K562 (cell line): ENCODE data around the gene DLGAP1. TPM values are rescaled to one million over a fixed set of nuclear protein-coding genes. Genes with fewer than 3 reads are reported as not detected.

ENCODE experiments used
- ADNP ChIP-seq: fragments of 200-800 bp; sonication (Bioruptor generic); IDR thresholded peaks from 2 replicates; pipeline ENCODE4 v1.6.1; 2016; ENCODE audit warnings: missing genetic modification characterization, missing compliant biosample characterization
- ARHGAP35 ChIP-seq: fragments of 450-650 bp; IDR thresholded peaks from 2 replicates; pipeline ENCODE4 v1.6.1; 2018; ENCODE audit not compliant: partially characterized antibody
- BCOR ChIP-seq: fragments of 450-650 bp; IDR thresholded peaks from 2 replicates; pipeline ENCODE4 v1.6.1; 2016
- JUND ChIP-seq, 2 experiments: IDR thresholded peaks; 2 replicates in 1 of 2; 3 replicates in 1 of 2; pipeline ENCODE4 v1.6.1; 2011; ENCODE audit warnings: borderline replicate concordance in 2 of 2, low read depth in 2 of 2, low read length in 2 of 2, improper control_type of control experiment in 1 of 2, missing biosample characterization in 1 of 2, missing genetic modification characterization in 1 of 2, missing genetic modification reagents in 1 of 2
- KAT8 ChIP-seq: fragments of 450-650 bp; IDR thresholded peaks from 2 replicates; pipeline ENCODE4 v1.6.1; 2016; ENCODE audit warnings: low read depth, mild to moderate bottlenecking
- KDM5B ChIP-seq: fragments of 200-600 bp; sonication (generic); IDR thresholded peaks from 2 replicates; pipeline ENCODE4 v1.6.1; 2012; ENCODE audit warnings: low read depth, mild to moderate bottlenecking, moderate library complexity, low read length, control low read depth, inconsistent platforms; ENCODE audit not compliant: insufficient replicate concordance
- MAZ ChIP-seq, 2 experiments: fragments of 450-650 bp in 1 of 2; sonication (generic) in 1 of 2; formaldehyde crosslinking; IDR thresholded peaks in 1 of 2; conservative IDR thresholded peaks in 1 of 2; 2 replicates each; pipeline versions ENCODE4 v1.4.0 to v1.5.0; 2020; ENCODE audit warnings: mild to moderate bottlenecking in 1 of 2, missing genetic modification reagents in 1 of 2
- PML ChIP-seq: IDR thresholded peaks from 2 replicates; pipeline ENCODE4 v1.6.1; 2012; ENCODE audit warnings: low read length, inconsistent platforms
- PTTG1 ChIP-seq: fragments of 450-650 bp; IDR thresholded peaks from 2 replicates; pipeline ENCODE4 v1.6.1; 2016; ENCODE audit warnings: low read depth, mild to moderate bottlenecking, missing genetic modification characterization, missing compliant biosample characterization
- PYGO2 ChIP-seq: fragments of 450-650 bp; IDR thresholded peaks from 2 replicates; pipeline ENCODE4 v1.6.1; 2016; ENCODE audit warnings: mild to moderate bottlenecking, missing genetic modification characterization, moderate library complexity, missing compliant biosample characterization
- RBBP5 ChIP-seq: fragments of 200-600 bp; sonication (generic); IDR thresholded peaks from 2 replicates; pipeline ENCODE4 v1.6.1; 2012; ENCODE audit warnings: borderline replicate concordance, mild to moderate bottlenecking, low read length, control low read depth, inconsistent platforms; ENCODE audit not compliant: insufficient read depth, poor library complexity, severe bottlenecking
- TEAD4 ChIP-seq, 2 experiments: sonication (generic) in 1 of 2; formaldehyde crosslinking in 1 of 2; IDR thresholded peaks; 2 replicates each; pipeline versions ENCODE4 v1.6.1 to v1.8.0; 2012 to 2022; ENCODE audit warnings: borderline replicate concordance in 1 of 2, inconsistent platforms in 1 of 2, low read length in 1 of 2, mild to moderate bottlenecking in 1 of 2, missing genetic modification reagents in 1 of 2
- TGIF2 ChIP-seq: sonication (generic); formaldehyde crosslinking; IDR thresholded peaks from 2 replicates; pipeline ENCODE4 v1.8.1; 2022; ENCODE audit warnings: mild to moderate bottlenecking, missing genetic modification reagents, moderate library complexity
- ZNF717 ChIP-seq: fragments of 250-450 bp; sonication (Bioruptor Pico); IDR thresholded peaks from 2 replicates; pipeline ENCODE4 v1.5.0; 2021
- ZNF764 ChIP-seq: fragments of 250-450 bp; sonication (Bioruptor Pico); IDR thresholded peaks from 2 replicates; pipeline ENCODE4 v1.4.0; 2020; ENCODE audit warnings: low read depth, mild to moderate bottlenecking, moderate library complexity
- polyA plus RNA-seq, 8 experiments: library from polyadenylated mRNA; depleted of rRNA in 4 of 8; stranded (reverse) in 5 of 8; unstranded in 3 of 8; fragments of >200 nt; fragmentation: Nextera tagmentation in 2 of 8; fragmentation: Illumina TruSeq in 1 of 8; extraction: Ambion mirVana in 2 of 8; extraction: Trizol in 1 of 8; gene quantifications; 2 replicates each; pipeline versions ENCODE4 v1.2.1 to v1.2.3, GENCODE V29; 2011 to 2014; ENCODE audit warnings: inconsistent platforms in 1 of 8, missing spikeins in 1 of 8
- total RNA-seq, 7 experiments: library from RNA; depleted of rRNA in 6 of 7; stranded (reverse); fragments of >200 nt in 6 of 7; fragmentation: Illumina TruSeq in 2 of 7; extraction: Trizol in 2 of 7; gene quantifications; 2 replicates each; pipeline versions ENCODE4 v1.2.1 to v1.2.3, GENCODE V29; 2011 to 2021; ENCODE audit warnings: low replicate concordance in 1 of 7
- TF ChIP-seq, protein P1 (sequence below): sonication (generic); formaldehyde crosslinking; IDR thresholded peaks from 2 replicates; pipeline ENCODE4 v1.5.0; 2020; ENCODE audit warnings: missing genetic modification reagents
- TF ChIP-seq, protein P2 (sequence below): sonication (generic); formaldehyde crosslinking; IDR thresholded peaks from 2 replicates; pipeline ENCODE4 v1.8.1; 2023; ENCODE audit warnings: mild to moderate bottlenecking, missing genetic modification reagents
- TF ChIP-seq, protein P3 (sequence below), 3 experiments: fragments of 200-800 bp in 1 of 3; sonication (Bioruptor generic) in 1 of 3; sonication (generic) in 1 of 3; formaldehyde crosslinking in 1 of 3; IDR thresholded peaks; 2 replicates each; pipeline versions ENCODE4 v1.6.1 to v1.8.0; 2016 to 2022; ENCODE audit warnings: mild to moderate bottlenecking in 2 of 3, missing compliant biosample characterization in 2 of 3, missing genetic modification characterization in 2 of 3, missing genetic modification reagents in 1 of 3
- TF ChIP-seq, protein P4 (sequence below): fragments of 450-650 bp; IDR thresholded peaks from 2 replicates; pipeline ENCODE4 v1.6.1; 2014; ENCODE audit warnings: low read depth, mild to moderate bottlenecking, moderate library complexity, borderline replicate concordance
- TF ChIP-seq, protein P5 (sequence below): fragments of 450-650 bp; conservative IDR thresholded peaks from 2 replicates; pipeline ENCODE4 v1.6.1; 2016; ENCODE audit warnings: missing genetic modification characterization, low read depth, mild to moderate bottlenecking, control low read depth, missing compliant biosample characterization

DLGAP1 gene
- total and polyA plus RNA-seq, 9 of the 15 experiments (the other 6 are each of a cell fraction or from before 2014, with no cell fraction given): 0.04 to 0.22 (median 0.08) TPM

DNA sequence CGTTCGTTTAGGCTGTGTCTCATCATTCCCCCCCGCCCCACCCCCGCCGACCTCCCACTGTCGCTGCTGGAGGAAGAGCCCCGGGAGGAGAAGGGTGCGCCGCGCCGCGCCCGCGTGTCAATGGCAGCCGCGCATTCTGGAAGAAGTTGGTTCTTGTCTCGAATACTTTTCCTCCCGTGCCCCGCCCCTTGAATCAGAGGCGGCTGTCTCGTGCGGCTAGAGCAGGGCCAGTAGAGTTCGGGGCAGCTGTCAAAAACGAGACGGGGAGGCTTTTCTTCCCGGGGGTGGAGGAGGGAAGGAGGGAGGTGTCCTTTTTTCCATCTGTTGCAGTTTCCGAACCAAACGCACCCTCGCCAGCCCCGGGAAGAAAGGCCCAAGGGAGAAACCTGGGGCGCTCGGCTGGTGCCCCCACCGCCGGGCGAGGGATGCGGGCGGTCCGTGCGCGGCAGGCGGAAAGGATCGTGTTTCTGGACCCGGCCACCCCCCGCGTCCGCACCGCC is 1005.5 kb downstream of the DLGAP1 start (continued):
- peak; percentile 32 for TF ChIP-seq RBBP5
- TF ChIP-seq, protein P1, sequence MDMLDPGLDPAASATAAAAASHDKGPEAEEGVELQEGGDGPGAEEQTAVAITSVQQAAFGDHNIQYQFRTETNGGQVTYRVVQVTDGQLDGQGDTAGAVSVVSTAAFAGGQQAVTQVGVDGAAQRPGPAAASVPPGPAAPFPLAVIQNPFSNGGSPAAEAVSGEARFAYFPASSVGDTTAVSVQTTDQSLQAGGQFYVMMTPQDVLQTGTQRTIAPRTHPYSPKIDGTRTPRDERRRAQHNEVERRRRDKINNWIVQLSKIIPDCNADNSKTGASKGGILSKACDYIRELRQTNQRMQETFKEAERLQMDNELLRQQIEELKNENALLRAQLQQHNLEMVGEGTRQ (CRISPR knock-in tag): no peak
- TF ChIP-seq PTTG1 (tag): no peak
- TF ChIP-seq, protein P2, sequence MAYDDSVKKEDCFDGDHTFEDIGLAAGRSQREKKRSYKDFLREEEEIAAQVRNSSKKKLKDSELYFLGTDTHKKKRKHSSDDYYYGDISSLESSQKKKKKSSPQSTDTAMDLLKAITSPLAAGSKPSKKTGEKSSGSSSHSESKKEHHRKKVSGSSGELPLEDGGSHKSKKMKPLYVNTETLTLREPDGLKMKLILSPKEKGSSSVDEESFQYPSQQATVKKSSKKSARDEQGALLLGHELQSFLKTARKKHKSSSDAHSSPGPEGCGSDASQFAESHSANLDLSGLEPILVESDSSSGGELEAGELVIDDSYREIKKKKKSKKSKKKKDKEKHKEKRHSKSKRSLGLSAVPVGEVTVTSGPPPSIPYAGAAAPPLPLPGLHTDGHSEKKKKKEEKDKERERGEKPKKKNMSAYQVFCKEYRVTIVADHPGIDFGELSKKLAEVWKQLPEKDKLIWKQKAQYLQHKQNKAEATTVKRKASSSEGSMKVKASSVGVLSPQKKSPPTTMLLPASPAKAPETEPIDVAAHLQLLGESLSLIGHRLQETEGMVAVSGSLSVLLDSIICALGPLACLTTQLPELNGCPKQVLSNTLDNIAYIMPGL (CRISPR knock-in tag): no peak
- peak in 1 of 2 experiments; percentile 79; a peak in 3 of 4 replicates for TF ChIP-seq MAZ (CRISPR knock-in tag; conservative IDR thresholded peaks at IDR 0.05 in 1 of 2, IDR thresholded peaks at IDR 0.05 in 1 of 2)
- no peak for TF ChIP-seq ADNP (tag)
- TF ChIP-seq JUND (IDR thresholded peaks at IDR 0.05; ENCODE audit: borderline replicate concordance, low read depth, low read length): no peak; the same call in 1 of the 2 replicates
- TF ChIP-seq JUND (tag; IDR thresholded peaks at IDR 0.05; ENCODE audit: borderline replicate concordance, low read depth, low read length): no peak
- no peak for TF ChIP-seq KAT8
- no peak for TF ChIP-seq PML
- no peak for TF ChIP-seq ARHGAP35
- TF ChIP-seq, protein P3, sequence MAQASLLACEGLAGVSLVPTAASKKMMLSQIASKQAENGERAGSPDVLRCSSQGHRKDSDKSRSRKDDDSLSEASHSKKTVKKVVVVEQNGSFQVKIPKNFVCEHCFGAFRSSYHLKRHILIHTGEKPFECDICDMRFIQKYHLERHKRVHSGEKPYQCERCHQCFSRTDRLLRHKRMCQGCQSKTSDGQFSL (CRISPR knock-in tag; IDR thresholded peaks at IDR 0.05): peak; percentile 62; the same call in 1 of the 2 replicates
- TF ChIP-seq, protein P3 (tag; IDR thresholded peaks at IDR 0.05): peak in 1 of 2 experiments; percentile 61; a peak in 2 of 4 replicates
- no peak for TF ChIP-seq KDM5B
- no peak for TF ChIP-seq TEAD4 (IDR thresholded peaks at IDR 0.05; ENCODE audit: low read length)
- no peak for TF ChIP-seq TEAD4 (CRISPR knock-in tag; IDR thresholded peaks at IDR 0.05; ENCODE audit: borderline replicate concordance)
- TF ChIP-seq, protein P4, sequence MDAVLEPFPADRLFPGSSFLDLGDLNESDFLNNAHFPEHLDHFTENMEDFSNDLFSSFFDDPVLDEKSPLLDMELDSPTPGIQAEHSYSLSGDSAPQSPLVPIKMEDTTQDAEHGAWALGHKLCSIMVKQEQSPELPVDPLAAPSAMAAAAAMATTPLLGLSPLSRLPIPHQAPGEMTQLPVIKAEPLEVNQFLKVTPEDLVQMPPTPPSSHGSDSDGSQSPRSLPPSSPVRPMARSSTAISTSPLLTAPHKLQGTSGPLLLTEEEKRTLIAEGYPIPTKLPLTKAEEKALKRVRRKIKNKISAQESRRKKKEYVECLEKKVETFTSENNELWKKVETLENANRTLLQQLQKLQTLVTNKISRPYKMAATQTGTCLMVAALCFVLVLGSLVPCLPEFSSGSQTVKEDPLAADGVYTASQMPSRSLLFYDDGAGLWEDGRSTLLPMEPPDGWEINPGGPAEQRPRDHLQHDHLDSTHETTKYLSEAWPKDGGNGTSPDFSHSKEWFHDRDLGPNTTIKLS: no peak
- TF ChIP-seq ZNF717 (CRISPR knock-in tag): no peak
- peak; percentile 72 for TF ChIP-seq ZNF764 (CRISPR knock-in tag)
- TF ChIP-seq PYGO2: no peak
- TF ChIP-seq, protein P5, sequence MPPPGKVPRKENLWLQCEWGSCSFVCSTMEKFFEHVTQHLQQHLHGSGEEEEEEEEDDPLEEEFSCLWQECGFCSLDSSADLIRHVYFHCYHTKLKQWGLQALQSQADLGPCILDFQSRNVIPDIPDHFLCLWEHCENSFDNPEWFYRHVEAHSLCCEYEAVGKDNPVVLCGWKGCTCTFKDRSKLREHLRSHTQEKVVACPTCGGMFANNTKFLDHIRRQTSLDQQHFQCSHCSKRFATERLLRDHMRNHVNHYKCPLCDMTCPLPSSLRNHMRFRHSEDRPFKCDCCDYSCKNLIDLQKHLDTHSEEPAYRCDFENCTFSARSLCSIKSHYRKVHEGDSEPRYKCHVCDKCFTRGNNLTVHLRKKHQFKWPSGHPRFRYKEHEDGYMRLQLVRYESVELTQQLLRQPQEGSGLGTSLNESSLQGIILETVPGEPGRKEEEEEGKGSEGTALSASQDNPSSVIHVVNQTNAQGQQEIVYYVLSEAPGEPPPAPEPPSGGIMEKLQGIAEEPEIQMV: no peak
- TF ChIP-seq TGIF2 (CRISPR knock-in tag): no peak
- no peak for TF ChIP-seq BCOR
